ENCODE data around the gene ACOT11. TPM values are rescaled to one million over a fixed set of nuclear protein-coding genes. Genes with fewer than 3 reads are reported as not detected.

The ACOT11 gene
- total RNA-seq, 1 experiment from 2014 or later, result 1.3 TPM

GRCh38 chr1:54537611-54538010 is 10.4 kb upstream of the ACOT11 start:
- DNase-seq (ENCODE audit: low read depth), result no peak

GRCh38 chr1:54538538-54538937 is 9.5 kb upstream of the ACOT11 start:
- DNase-seq (ENCODE audit: low read depth), result no peak

- DNase-seq (ENCODE audit: low read depth), result no peak
These were observed 7.3 kb upstream of the ACOT11 start for GRCh38 chr1:54540582-54541295.

- DNase-seq (ENCODE audit: low read depth), result peak; percentile 89
These were observed 5.7 kb upstream of the ACOT11 start for GRCh38 chr1:54542120-54542961.

GRCh38 chr1:54542962-54543539 is 5.0 kb upstream of the ACOT11 start:
- DNase-seq (ENCODE audit: low read depth), result no peak

- peak; percentile 66 for DNase-seq (ENCODE audit: low read depth)
These were observed 4.1 kb upstream of the ACOT11 start for GRCh38 chr1:54543729-54544496.

- no peak for DNase-seq (ENCODE audit: low read depth)
These were observed 2.0 kb upstream of the ACOT11 start for GRCh38 chr1:54545916-54546635.

GRCh38 chr1:54546651-54547401 is 1.2 kb upstream of the ACOT11 start:
- DNase-seq (ENCODE audit: low read depth), result no peak

GRCh38 chr1:54548389-54549044 is 489 bp downstream of the ACOT11 start:
- DNase-seq (ENCODE audit: low read depth), result no peak

- DNase-seq (ENCODE audit: low read depth), result no peak
These were observed 1.3 kb downstream of the ACOT11 start for GRCh38 chr1:54549181-54549924.

GRCh38 chr1:54551891-54552290 is 3.9 kb downstream of the ACOT11 start:
- DNase-seq (ENCODE audit: low read depth), result no peak

GRCh38 chr1:54553602-54554313 is 5.7 kb downstream of the ACOT11 start:
- DNase-seq (ENCODE audit: low read depth), result no peak

- no peak for DNase-seq (ENCODE audit: low read depth)
These were observed 8.1 kb downstream of the ACOT11 start for GRCh38 chr1:54556110-54556509.

- no peak for DNase-seq (ENCODE audit: low read depth)
These were observed 9.8 kb downstream of the ACOT11 start for GRCh38 chr1:54557671-54558355.

- DNase-seq (ENCODE audit: low read depth), result no peak
These were observed 10.5 kb downstream of the ACOT11 start for GRCh38 chr1:54558434-54559030.

GRCh38 chr1:54559111-54559548 is 11.1 kb downstream of the ACOT11 start:
- no peak for DNase-seq (ENCODE audit: low read depth)

GRCh38 chr1:54559771-54560231 is 11.8 kb downstream of the ACOT11 start:
- no peak for DNase-seq (ENCODE audit: low read depth)
